Chondrocyte (in vitro differentiated cells): ENCODE data around the gene USP34. TPM values are rescaled to one million over a fixed set of nuclear protein-coding genes. Genes with fewer than 3 reads are reported as not detected.
"Not testable (repeated sequence)": the region's sequence is repeated elsewhere in the genome, so short reads cannot be mapped to it uniquely, and the experiment has no call there.

ENCODE experiments used
- DNase-seq: peaks from one replicate; pipeline ENCODE4 v3.0.0; 2021; ENCODE audit warnings: mixed read lengths, low spot score
- H3K27ac Mint-ChIP-seq: one replicate; pipeline ENCODE4 v1.8.0; 2021; ENCODE audit warnings: mild to moderate bottlenecking, moderate library complexity, mixed read lengths; ENCODE audit not compliant: unreplicated experiment
- H3K27me3 Mint-ChIP-seq: 2 replicates; pipeline ENCODE4 v1.8.0; 2021; ENCODE audit warnings: low read depth, mixed read lengths
- H3K36me3 Mint-ChIP-seq: 2 replicates; pipeline ENCODE4 v1.8.0; 2021; ENCODE audit warnings: low read depth, mixed read lengths
- H3K4me1 Mint-ChIP-seq: 2 replicates; pipeline ENCODE4 v1.8.0; 2021; ENCODE audit warnings: low read depth, mild to moderate bottlenecking, mixed read lengths
- H3K4me3 Mint-ChIP-seq: one replicate; pipeline ENCODE4 v1.8.0; 2021; ENCODE audit warnings: mild to moderate bottlenecking, moderate library complexity, mixed read lengths; ENCODE audit not compliant: unreplicated experiment
- H3K9me3 Mint-ChIP-seq: 2 replicates; pipeline ENCODE4 v1.8.0; 2021; ENCODE audit warnings: low read depth, mixed read lengths
- total RNA-seq: library from RNA; stranded (reverse); gene quantifications from 3 replicates; pipeline ENCODE4 v1.2.1, GENCODE V29; 2021
- TF ChIP-seq, protein P1 (sequence below): fragments of 200-600 bp; sonication (generic); IDR thresholded peaks from 2 replicates; pipeline ENCODE4 v1.5.0; 2021; ENCODE audit warnings: antibody characterized with exemption, mild to moderate bottlenecking, moderate library complexity

Gene USP34
- total RNA-seq, 1 donor from 2014 or later = 104 TPM

DNA sequence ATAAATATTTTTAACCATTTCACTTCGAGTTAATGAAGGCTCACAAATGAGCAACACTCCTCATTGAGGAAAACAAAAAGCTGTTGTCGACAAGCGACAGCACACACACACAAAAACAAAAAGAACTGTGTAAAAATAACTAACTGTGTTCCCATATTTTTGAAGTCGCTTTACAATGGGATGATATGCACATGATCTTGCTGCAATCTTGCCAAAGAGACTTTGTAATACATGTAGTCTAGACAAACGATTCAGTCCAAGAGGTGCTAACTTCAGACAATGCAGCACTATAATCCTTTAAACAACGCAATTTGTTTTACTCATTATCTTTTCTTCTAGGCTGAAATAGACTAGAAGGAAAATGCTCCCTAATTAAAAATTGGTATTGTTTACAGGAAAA, 7.2 kb upstream of the USP34 start:
- H3K27ac Mint-ChIP-seq = no peak overlapping the region
- no peaks in the 10 kb centered on the region for H3K27me3 Mint-ChIP-seq
- peaks cover 16% of the 10 kb centered on the region for H3K36me3 Mint-ChIP-seq
- DNase-seq = no peak
- H3K4me3 Mint-ChIP-seq = no peak overlapping the region
- TF ChIP-seq, protein P1, sequence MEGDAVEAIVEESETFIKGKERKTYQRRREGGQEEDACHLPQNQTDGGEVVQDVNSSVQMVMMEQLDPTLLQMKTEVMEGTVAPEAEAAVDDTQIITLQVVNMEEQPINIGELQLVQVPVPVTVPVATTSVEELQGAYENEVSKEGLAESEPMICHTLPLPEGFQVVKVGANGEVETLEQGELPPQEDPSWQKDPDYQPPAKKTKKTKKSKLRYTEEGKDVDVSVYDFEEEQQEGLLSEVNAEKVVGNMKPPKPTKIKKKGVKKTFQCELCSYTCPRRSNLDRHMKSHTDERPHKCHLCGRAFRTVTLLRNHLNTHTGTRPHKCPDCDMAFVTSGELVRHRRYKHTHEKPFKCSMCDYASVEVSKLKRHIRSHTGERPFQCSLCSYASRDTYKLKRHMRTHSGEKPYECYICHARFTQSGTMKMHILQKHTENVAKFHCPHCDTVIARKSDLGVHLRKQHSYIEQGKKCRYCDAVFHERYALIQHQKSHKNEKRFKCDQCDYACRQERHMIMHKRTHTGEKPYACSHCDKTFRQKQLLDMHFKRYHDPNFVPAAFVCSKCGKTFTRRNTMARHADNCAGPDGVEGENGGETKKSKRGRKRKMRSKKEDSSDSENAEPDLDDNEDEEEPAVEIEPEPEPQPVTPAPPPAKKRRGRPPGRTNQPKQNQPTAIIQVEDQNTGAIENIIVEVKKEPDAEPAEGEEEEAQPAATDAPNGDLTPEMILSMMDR = no peak
- H3K9me3 Mint-ChIP-seq = no peaks in the 10 kb centered on the region
- no peaks in the 10 kb centered on the region for H3K4me1 Mint-ChIP-seq

DNA sequence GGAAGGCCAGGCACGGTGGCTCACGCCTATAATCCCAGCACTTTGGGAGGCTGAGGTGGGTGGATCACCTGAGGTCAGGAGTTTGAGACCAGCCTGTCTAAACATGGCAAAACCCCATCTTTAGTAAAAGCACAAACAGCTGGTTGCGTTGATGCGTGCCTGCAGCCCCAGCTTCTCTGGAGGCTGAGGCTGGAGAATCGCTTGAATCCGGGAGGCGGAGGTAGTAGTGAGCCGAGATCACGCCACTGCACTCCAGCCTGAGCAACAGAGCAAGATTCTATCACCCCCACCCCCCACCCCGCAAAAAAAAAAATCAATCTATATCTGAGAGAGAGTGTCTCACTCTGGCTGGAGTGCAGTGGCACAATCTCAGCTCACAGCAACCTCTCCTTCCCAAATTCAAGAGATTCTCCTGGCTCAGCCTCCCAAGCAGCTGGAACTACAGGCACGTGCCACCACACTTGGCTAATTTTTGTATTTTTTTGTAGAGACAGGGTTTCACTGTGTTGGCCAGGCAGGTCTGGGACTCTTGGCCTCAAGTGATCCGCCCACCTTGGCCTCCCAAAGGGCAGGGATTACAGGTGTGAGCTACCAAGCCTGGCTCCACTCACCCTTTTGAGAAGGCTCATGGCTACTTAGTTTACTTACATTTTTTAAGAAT, 6.2 kb upstream of the USP34 start:
- not testable (repeated sequence) for H3K27ac Mint-ChIP-seq, H3K9me3 Mint-ChIP-seq, H3K27me3 Mint-ChIP-seq, H3K4me3 Mint-ChIP-seq, H3K4me1 Mint-ChIP-seq, DNase-seq
- H3K36me3 Mint-ChIP-seq = peaks cover 12% of the 10 kb centered on the region

- peak overlapping the region; percentile 99 for H3K27ac Mint-ChIP-seq
- H3K9me3 Mint-ChIP-seq = no peaks in the 10 kb centered on the region
- H3K27me3 Mint-ChIP-seq = no peaks in the 10 kb centered on the region
- DNase-seq = no peak
- H3K4me3 Mint-ChIP-seq = peak overlapping the region; percentile 90
- peaks cover 27% of the 10 kb centered on the region for H3K4me1 Mint-ChIP-seq
- TF ChIP-seq, protein P1 = no peak
- peaks cover 5% of the 10 kb centered on the region for H3K36me3 Mint-ChIP-seq
These were observed 1.3 kb upstream of the USP34 start for GRCh38 chr2:61471905-61472805.

DNA sequence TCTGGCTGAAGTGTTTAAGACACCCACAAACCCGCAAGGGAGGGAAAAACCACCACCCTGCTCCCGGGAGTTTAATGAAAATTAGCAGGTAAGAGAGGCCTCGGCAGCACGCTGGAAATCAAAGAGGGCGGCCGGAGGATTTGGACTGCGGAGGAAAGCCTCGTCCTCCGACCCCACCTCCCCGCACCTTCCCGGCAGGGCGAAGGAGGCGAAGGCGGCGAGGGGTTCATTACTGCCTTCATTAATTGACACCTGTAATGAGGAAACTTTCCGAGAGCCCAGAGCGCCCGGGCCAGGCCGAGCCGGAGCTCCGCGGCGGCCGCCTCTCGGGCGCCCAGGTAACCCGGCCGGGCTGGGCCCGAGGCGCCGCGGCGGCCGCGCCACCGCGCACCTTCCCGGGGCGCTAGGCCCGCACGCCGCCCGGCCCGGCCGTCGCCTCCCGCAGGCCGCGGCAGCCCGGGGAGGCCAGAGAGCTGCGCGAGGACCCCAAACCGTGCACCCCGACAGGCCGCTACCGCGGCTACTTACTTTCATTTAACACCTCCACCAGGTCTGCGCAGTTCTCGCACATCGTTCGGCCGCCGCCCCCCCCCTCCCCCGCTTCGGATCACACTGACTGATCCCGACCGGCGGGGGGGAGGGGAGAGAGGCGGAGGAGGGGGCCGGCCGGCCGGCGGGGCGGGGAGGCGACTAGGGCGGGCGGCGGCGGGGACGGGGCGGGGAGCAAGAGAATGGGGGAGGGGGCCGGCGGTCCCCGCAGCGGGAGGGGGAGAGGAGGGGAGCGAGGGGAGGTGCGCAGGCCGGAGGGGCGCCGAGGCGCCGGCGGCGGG, 550 bp downstream of the USP34 start:
- H3K27me3 Mint-ChIP-seq = no peaks in the 10 kb centered on the region
- H3K4me3 Mint-ChIP-seq = peak overlapping the region; percentile 92
- peaks cover 2% of the 10 kb centered on the region for H3K36me3 Mint-ChIP-seq
- H3K4me1 Mint-ChIP-seq = peaks cover 30% of the 10 kb centered on the region
- peak overlapping the region; percentile 97 for H3K27ac Mint-ChIP-seq
- H3K9me3 Mint-ChIP-seq = no peaks in the 10 kb centered on the region
- TF ChIP-seq, protein P1 = no peak
- no peak for DNase-seq

DNA sequence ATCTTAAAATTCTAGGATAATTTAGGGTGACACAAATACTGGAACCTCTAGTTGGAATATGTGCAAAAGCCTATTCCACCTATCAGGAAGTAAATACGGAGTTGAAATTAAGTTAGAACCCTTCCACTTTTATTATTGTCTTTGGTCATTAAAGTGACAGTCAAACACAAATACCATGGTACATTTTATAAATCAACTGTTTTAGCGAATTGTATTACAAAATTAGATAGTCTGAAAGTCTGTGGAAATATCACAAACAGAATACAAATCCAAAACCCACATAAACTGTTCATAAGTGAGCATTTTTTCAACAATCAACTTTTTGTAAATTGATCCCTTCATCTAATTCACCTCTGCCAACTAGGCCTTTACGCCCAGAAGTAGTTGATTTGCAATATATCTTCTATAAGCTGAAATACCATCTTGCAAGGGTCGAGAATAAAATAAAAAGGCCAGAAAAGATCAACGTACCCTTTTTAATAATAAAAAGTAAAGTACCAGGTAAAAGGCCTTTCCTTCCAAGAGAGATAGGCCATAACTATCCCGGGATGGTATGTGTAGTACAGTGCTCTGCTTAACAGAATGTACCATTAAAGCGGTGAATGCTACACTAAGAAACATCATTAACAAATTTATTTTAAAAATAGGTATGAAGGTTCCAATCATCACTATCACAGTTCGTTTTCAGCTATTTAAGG, 1.3 kb downstream of the USP34 start:
- peaks cover 2% of the 10 kb centered on the region for H3K36me3 Mint-ChIP-seq
- peak overlapping the region; percentile 92 for H3K4me3 Mint-ChIP-seq
- no peaks in the 10 kb centered on the region for H3K9me3 Mint-ChIP-seq
- H3K27me3 Mint-ChIP-seq = no peaks in the 10 kb centered on the region
- peaks cover 33% of the 10 kb centered on the region for H3K4me1 Mint-ChIP-seq
- no peak for DNase-seq
- TF ChIP-seq, protein P1 = no peak
- H3K27ac Mint-ChIP-seq = peak overlapping the region; percentile 97

GRCh38 chr2:61468231-61468630, 2.7 kb downstream of the USP34 start:
- H3K36me3 Mint-ChIP-seq = not testable (repeated sequence)

More at GRCh38 chr2:61468231-61468630, 2.7 kb downstream of the USP34 start:
- DNase-seq, H3K4me3 Mint-ChIP-seq, H3K9me3 Mint-ChIP-seq, H3K27me3 Mint-ChIP-seq: not testable (repeated sequence)
- Mint-ChIP-seq H3K4me1 (peaks cover 41% of the 10 kb centered on the region), H3K27ac (peak overlapping the region; percentile 32)
